Thyroid gland (tissue), 4 donors: ENCODE measurements around the gene CBL.

ENCODE experiments used
- POLR2A ChIP-seq, 2 donors: fragments of 450-650 bp; IDR thresholded peaks; one replicate each; pipeline ENCODE4 v1.6.1; 2017; ENCODE audit warnings: antibody characterized with exemption in 2 of 2, mild to moderate bottlenecking in 2 of 2, moderate library complexity in 1 of 2
- TF ChIP-seq, protein P1 (sequence below), 6 experiments: fragments of 200-600 bp in 3 of 6; fragments of 450-650 bp in 3 of 6; sonication (generic) in 3 of 6; IDR thresholded peaks; one replicate each; pipeline ENCODE4 v1.5.1; 2016 to 2019; ENCODE audit warnings: antibody characterized with exemption in 6 of 6, mild to moderate bottlenecking in 2 of 6, inconsistent platforms in 1 of 6, moderate library complexity in 1 of 6

DNA sequence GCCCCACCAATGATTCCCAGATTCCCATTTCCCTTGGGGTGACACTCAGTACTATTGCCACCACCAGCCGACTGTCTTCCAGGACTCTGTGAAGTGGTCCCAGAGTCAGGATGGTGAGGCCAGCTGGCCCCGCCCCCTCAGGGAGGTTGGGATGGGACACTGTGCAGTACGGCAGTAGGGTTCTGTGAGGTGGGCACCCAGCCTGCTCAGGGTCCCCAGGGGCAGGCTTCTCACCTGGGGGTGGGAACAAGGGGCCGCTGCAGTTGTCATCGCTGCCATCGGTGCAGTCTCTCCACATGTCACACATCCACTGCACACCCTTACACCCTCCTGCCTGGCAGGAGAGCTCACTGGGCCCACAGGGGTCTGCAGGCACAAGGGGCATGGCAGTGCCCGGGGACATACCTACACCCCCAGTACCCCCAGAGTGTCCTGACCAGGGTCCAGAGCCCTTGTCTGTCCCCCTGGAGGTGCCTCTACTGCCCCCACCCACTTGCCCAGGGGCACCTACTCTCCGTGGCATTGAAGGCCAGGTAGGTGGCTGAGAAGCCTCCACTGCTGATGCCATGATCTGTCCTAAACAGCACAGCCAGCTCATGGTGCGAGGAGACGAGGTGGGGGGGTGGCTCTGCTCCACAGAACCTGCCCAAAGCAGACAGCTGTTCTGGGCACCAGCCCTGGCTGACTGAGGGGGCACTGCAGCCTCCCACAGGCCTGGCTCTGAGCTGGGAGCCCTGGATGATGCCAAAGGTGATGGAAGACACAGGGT is 136.4 kb downstream of the CBL start:
- TF ChIP-seq, protein P1, sequence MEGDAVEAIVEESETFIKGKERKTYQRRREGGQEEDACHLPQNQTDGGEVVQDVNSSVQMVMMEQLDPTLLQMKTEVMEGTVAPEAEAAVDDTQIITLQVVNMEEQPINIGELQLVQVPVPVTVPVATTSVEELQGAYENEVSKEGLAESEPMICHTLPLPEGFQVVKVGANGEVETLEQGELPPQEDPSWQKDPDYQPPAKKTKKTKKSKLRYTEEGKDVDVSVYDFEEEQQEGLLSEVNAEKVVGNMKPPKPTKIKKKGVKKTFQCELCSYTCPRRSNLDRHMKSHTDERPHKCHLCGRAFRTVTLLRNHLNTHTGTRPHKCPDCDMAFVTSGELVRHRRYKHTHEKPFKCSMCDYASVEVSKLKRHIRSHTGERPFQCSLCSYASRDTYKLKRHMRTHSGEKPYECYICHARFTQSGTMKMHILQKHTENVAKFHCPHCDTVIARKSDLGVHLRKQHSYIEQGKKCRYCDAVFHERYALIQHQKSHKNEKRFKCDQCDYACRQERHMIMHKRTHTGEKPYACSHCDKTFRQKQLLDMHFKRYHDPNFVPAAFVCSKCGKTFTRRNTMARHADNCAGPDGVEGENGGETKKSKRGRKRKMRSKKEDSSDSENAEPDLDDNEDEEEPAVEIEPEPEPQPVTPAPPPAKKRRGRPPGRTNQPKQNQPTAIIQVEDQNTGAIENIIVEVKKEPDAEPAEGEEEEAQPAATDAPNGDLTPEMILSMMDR (IDR thresholded peaks at IDR 0.05): no peak
- TF ChIP-seq POLR2A (IDR thresholded peaks at IDR 0.05): no peak
